H1 (cell line): ENCODE measurements around the gene ATG4C. TPM values are rescaled to one million over a fixed set of nuclear protein-coding genes. Genes with fewer than 3 reads are reported as not detected.

ENCODE experiments used
- CTCF ChIA-PET: fragments of 300-600 bp; sonication (Branson Sonifier 250); formaldehyde crosslinking; loops from one replicate; lab custom pipeline; 2021; ENCODE audit not compliant: partially characterized antibody; lab: Charles Lee
- POLR2A ChIA-PET: fragments of 300-600 bp; sonication (Branson Sonifier 250); formaldehyde crosslinking; loops from one replicate; lab custom pipeline; 2021; ENCODE audit warnings: inconsistent platforms; ENCODE audit not compliant: partially characterized antibody; lab: Charles Lee
- DNase-seq, 2 experiments: peaks; one replicate each; pipeline versions ENCODE4 v3.0.0 to v3.0.0-alpha.2; 2010 to 2022; ENCODE audit warnings: low spot score in 2 of 2, low read depth in 1 of 2, mixed read lengths in 1 of 2
- FAIRE-seq: peaks from 2 replicates; lab custom pipeline; 2011; peaks lifted over from hg19 to GRCh38; lab: Jason Lieb, UNC
- H2AFZ ChIP-seq: 2 replicates; pipeline ENCODE4 v1.8.1; 2012; ENCODE audit warnings: low read length, inconsistent platforms
- H2AK5ac ChIP-seq: 2 replicates; pipeline ENCODE4 v1.6.1; 2013; ENCODE audit warnings: low read depth, low read length
- H2BK120ac ChIP-seq: replicated peaks from 2 replicates; pipeline ENCODE3; 2013; ENCODE audit warnings: low read depth, low read length, inconsistent platforms
- H2BK12ac ChIP-seq: 2 replicates; pipeline ENCODE4 v1.6.1; 2013; ENCODE audit warnings: low read depth, low read length
- H2BK15ac ChIP-seq: 2 replicates; pipeline ENCODE4 v1.6.1; 2013; ENCODE audit warnings: low read length
- H2BK20ac ChIP-seq: 2 replicates; pipeline ENCODE4 v1.6.1; 2013; ENCODE audit warnings: low read length
- H2BK5ac ChIP-seq: 2 replicates; pipeline ENCODE4 v1.6.1; 2013; ENCODE audit warnings: low read depth, low read length
- H3K14ac ChIP-seq: 2 replicates; pipeline ENCODE4 v1.6.1; 2013; ENCODE audit warnings: inconsistent platforms; ENCODE audit not compliant: insufficient read length
- H3K18ac ChIP-seq: 2 replicates; pipeline ENCODE4 v1.6.1; 2013; ENCODE audit warnings: low read length; ENCODE audit errors: extremely low read depth
- H3K23ac ChIP-seq: 2 replicates; pipeline ENCODE4 v1.6.1; 2013; ENCODE audit warnings: inconsistent platforms; ENCODE audit not compliant: insufficient read length
- H3K23me2 ChIP-seq: 2 replicates; pipeline ENCODE4 v1.6.1; 2013; ENCODE audit warnings: low read depth, low read length
- H3K27ac ChIP-seq: 2 replicates; pipeline ENCODE4 v1.6.1; 2011; ENCODE audit warnings: low read depth, low read length, inconsistent platforms
- H3K27me3 ChIP-seq, 4 experiments: replicated peaks in 1 of 4; 1 replicate in 1 of 4; 2 replicates in 3 of 4; pipeline versions ENCODE4 v1.6.1 to v1.8.1; 2011 to 2013; ENCODE audit warnings: low read length in 3 of 4, mild to moderate bottlenecking in 3 of 4, inconsistent platforms in 2 of 4, mixed read lengths in 2 of 4, moderate library complexity in 1 of 4; ENCODE audit not compliant: control insufficient read depth in 3 of 4, insufficient read depth in 3 of 4; ENCODE audit errors: extremely low read depth in 1 of 4
- H3K36me3 ChIP-seq, 4 experiments: 2 replicates each; pipeline versions ENCODE4 v1.6.1 to v1.8.1; 2011 to 2013; ENCODE audit warnings: mild to moderate bottlenecking in 4 of 4, low read length in 3 of 4, moderate library complexity in 2 of 4, control low read depth in 1 of 4, inconsistent platforms in 1 of 4; ENCODE audit not compliant: insufficient read depth in 4 of 4, control insufficient read depth in 2 of 4
- H3K4ac ChIP-seq: replicated peaks from 2 replicates; pipeline ENCODE3; 2013; ENCODE audit warnings: low read length, low read depth, mixed read lengths, inconsistent platforms; ENCODE audit not compliant: insufficient read length
- H3K4me1 ChIP-seq, 4 experiments: replicated peaks in 1 of 4; 1 replicate in 1 of 4; 2 replicates in 3 of 4; pipeline versions ENCODE4 v1.6.1 to v1.8.1; 2011 to 2013; ENCODE audit warnings: low read length in 3 of 4, inconsistent platforms in 2 of 4, mixed read lengths in 1 of 4; ENCODE audit not compliant: insufficient read depth in 4 of 4, control insufficient read depth in 3 of 4
- H3K4me2 ChIP-seq, 2 experiments: 2 replicates each; pipeline versions ENCODE4 v1.6.1 to v1.8.1; 2011 to 2013; ENCODE audit warnings: low read depth in 2 of 2, low read length in 2 of 2, control low read depth in 1 of 2, inconsistent platforms in 1 of 2, mild to moderate bottlenecking in 1 of 2; ENCODE audit not compliant: insufficient read depth in 1 of 2
- H3K4me3 ChIP-seq, 4 experiments: fragments of 200-600, 300-600 bp in 1 of 4; sonication (generic), shearing (Covaris generic), sonication (Bioruptor Twin) in 1 of 4; 2 replicates each; pipeline versions ENCODE4 v1.5.1 to v1.8.1; 2011 to 2016; ENCODE audit warnings: low read length in 4 of 4, low read depth in 3 of 4, control low read depth in 2 of 4, inconsistent platforms in 2 of 4, mild to moderate bottlenecking in 2 of 4, mixed read lengths in 1 of 4, moderate library complexity in 1 of 4; ENCODE audit not compliant: insufficient read depth in 2 of 4; ENCODE audit errors: extremely low read depth in 1 of 4
- H3K56ac ChIP-seq: replicated peaks from 2 replicates; pipeline ENCODE3; 2013; ENCODE audit warnings: low read depth, mild to moderate bottlenecking, mixed read lengths, low read length, inconsistent platforms; ENCODE audit not compliant: insufficient read length
- H3K79me1 ChIP-seq: 2 replicates; pipeline ENCODE4 v1.6.1; 2013; ENCODE audit warnings: low read depth, low read length, control low read depth
- H3K79me2 ChIP-seq, 2 experiments: 2 replicates each; pipeline versions ENCODE4 v1.6.1 to v1.8.1; 2012 to 2013; ENCODE audit warnings: low read length in 2 of 2, mild to moderate bottlenecking in 2 of 2, inconsistent platforms in 1 of 2; ENCODE audit not compliant: insufficient read depth in 2 of 2, control insufficient read depth in 1 of 2
- H3K9ac ChIP-seq, 4 experiments: replicated peaks in 1 of 4; 1 replicate in 1 of 4; 2 replicates in 3 of 4; pipeline versions ENCODE4 v1.6.1 to v1.8.1; 2011 to 2013; ENCODE audit warnings: low read depth in 3 of 4, low read length in 3 of 4, control low read depth in 2 of 4, mild to moderate bottlenecking in 2 of 4, moderate library complexity in 2 of 4, inconsistent platforms in 1 of 4; ENCODE audit errors: extremely low read depth in 1 of 4
- H3K9me3 ChIP-seq, 2 experiments: 2 replicates each; pipeline versions ENCODE4 v1.6.1 to v1.8.1; 2012 to 2013; ENCODE audit warnings: mild to moderate bottlenecking in 2 of 2, moderate library complexity in 2 of 2, control low read depth in 1 of 2, inconsistent platforms in 1 of 2, low read depth in 1 of 2, low read length in 1 of 2, mixed read lengths in 1 of 2; ENCODE audit not compliant: insufficient read depth in 2 of 2
- H4K20me1 ChIP-seq, 2 experiments: replicated peaks in 1 of 2; 2 replicates each; pipeline versions ENCODE3 to v1.8.1; 2011 to 2013; ENCODE audit warnings: inconsistent platforms in 2 of 2, low read length in 2 of 2, mild to moderate bottlenecking in 1 of 2; ENCODE audit not compliant: insufficient read depth in 2 of 2, control insufficient read depth in 1 of 2
- H4K5ac ChIP-seq: 2 replicates; pipeline ENCODE4 v1.6.1; 2013; ENCODE audit warnings: low read length, low read depth, mixed read lengths, inconsistent platforms; ENCODE audit not compliant: insufficient read length
- H4K8ac ChIP-seq: 2 replicates; pipeline ENCODE4 v1.8.0; 2013; ENCODE audit warnings: mild to moderate bottlenecking, moderate library complexity, low read length, inconsistent platforms; ENCODE audit not compliant: insufficient read depth; ENCODE audit errors: extremely low read depth
- H4K91ac ChIP-seq: replicated peaks from 2 replicates; pipeline ENCODE3; 2013; ENCODE audit warnings: low read length, mixed read lengths, inconsistent platforms; ENCODE audit not compliant: insufficient read length
- HDAC6 ChIP-seq: IDR thresholded peaks from one replicate; pipeline ENCODE4 v1.7.1; 2012; ENCODE audit warnings: low read depth, mild to moderate bottlenecking, inconsistent platforms, low read length, moderate library complexity
- RNF2 ChIP-seq: fragments of 200-900, 300-1000 bp; sonication (generic); IDR thresholded peaks from 2 replicates; pipeline ENCODE4 v1.7.1; 2016; ENCODE audit warnings: borderline replicate concordance, low read depth, mild to moderate bottlenecking, antibody characterized with exemption, low read length; ENCODE audit not compliant: poor library complexity, severe bottlenecking; ENCODE audit errors: missing control alignments
- SRF ChIP-seq: IDR thresholded peaks from 2 replicates; pipeline ENCODE4 v1.6.1; 2011; ENCODE audit warnings: mild to moderate bottlenecking, low read depth, low read length, moderate library complexity
- WGBS, 2 experiments: shearing (Covaris generic) in 1 of 2; methylation state at CpG; one replicate each; pipeline versions ENCODE4 v1.1.6 to v1.1.7; 2013 to 2015; ENCODE audit warnings: low lambda C conversion rate in 2 of 2, mixed read lengths in 2 of 2, inconsistent platforms in 1 of 2, low coverage in 1 of 2, missing lambda C conversion rate in 1 of 2; ENCODE audit not compliant: insufficient replicate concordance in 2 of 2, insufficient coverage in 1 of 2, insufficient read length in 1 of 2; ENCODE audit errors: extremely low coverage in 1 of 2, missing lambda C conversion rate in 1 of 2; 5-methylcytosine and 5-hydroxymethylcytosine counted together
- polyA plus RNA-seq, 7 experiments: library from polyadenylated mRNA; depleted of rRNA in 3 of 7; stranded (reverse) in 5 of 7; unstranded in 2 of 7; fragments of >200 nt in 5 of 7; fragments of 200-250 nt in 2 of 7; gene quantifications; 1 replicate in 5 of 7; 2 replicates in 1 of 7; 4 replicates in 1 of 7; pipeline versions ENCODE4 v1.2.1 to v1.2.3, GENCODE V29; 2011 to 2013; ENCODE audit warnings: missing spikeins in 2 of 7, mixed read lengths in 2 of 7
- total RNA-seq: library from RNA; stranded (reverse); fragmentation: NEBNext Ultra II Directional; extraction: Animal tissue kit (Norgen Biotek cat#: 25700); gene quantifications from 2 replicates; pipeline ENCODE4 v1.2.1, GENCODE V29; 2021

ATG4C gene
- total and polyA plus RNA-seq, 2 of the 8 experiments (the other 6 are each of a cell fraction or from before 2014, with no cell fraction given), result 5.1 to 22.2 TPM

- no peak overlapping the region for H3K14ac ChIP-seq
- no peak overlapping the region for H3K4me3 ChIP-seq
- ChIA-PET POLR2A (no interaction called here), CTCF (no interaction called here)
- H2BK5ac ChIP-seq, result no peak overlapping the region
- no peak overlapping the region for H3K4ac ChIP-seq
- no peak overlapping the region for H2BK12ac ChIP-seq
- H3K4me1 ChIP-seq, result no peaks in the 10 kb centered on the region; a peak in 1 of 7 replicates
- no peak overlapping the region for H3K18ac ChIP-seq
- H3K27ac ChIP-seq, result no peak overlapping the region
- H4K5ac ChIP-seq, result no peak overlapping the region
- H4K8ac ChIP-seq, result no peak overlapping the region
- no peaks in the 10 kb centered on the region; the same call in 1 of the 2 replicates for H3K23me2 ChIP-seq
- H3K23ac ChIP-seq, result no peak overlapping the region
- H3K9ac ChIP-seq, result no peak overlapping the region
- H3K79me1 ChIP-seq, result no peaks in the 10 kb centered on the region
- FAIRE-seq, result no peak
- no peak overlapping the region for H3K56ac ChIP-seq
- H4K91ac ChIP-seq, result no peak overlapping the region
- no peaks in the 10 kb centered on the region for H3K9me3 ChIP-seq
- no peak for DNase-seq
- H2BK120ac ChIP-seq, result no peak overlapping the region
- no peak overlapping the region for H2BK15ac ChIP-seq
- TF ChIP-seq HDAC6 (no peak), SRF (no peak), RNF2 (no peak)
- no peaks in the 10 kb centered on the region for H4K20me1 ChIP-seq
- H3K79me2 ChIP-seq, result no peaks in the 10 kb centered on the region
- no peaks in the 10 kb centered on the region for H3K36me3 ChIP-seq
- no peak overlapping the region for H2BK20ac ChIP-seq
- H2AK5ac ChIP-seq, result no peak overlapping the region
- 94% methylated on average over 1 of the region's 1 CpG; no CpG with 5 or more reads in 1 of the 2 experiments for WGBS, 2 experiments
- no peak overlapping the region for H3K4me2 ChIP-seq
- H2AFZ ChIP-seq, result no peak overlapping the region
- H3K27me3 ChIP-seq, result no peaks in the 10 kb centered on the region
These were observed 117.7 kb downstream of the ATG4C start for GRCh38 chr1:62901650-62902049.
